Mucosa of rectum (tissue), 2 donors: ENCODE measurements around the gene LANCL3.

Source experiments
- H3K27ac ChIP-seq, 2 donors: one replicate each; pipeline ENCODE4 v1.7.0; 2013; ENCODE audit warnings: inconsistent platforms in 2 of 2, low read depth in 2 of 2, low read length in 2 of 2
- H3K27me3 ChIP-seq, 2 donors: one replicate each; pipeline ENCODE4 v1.7.0; 2013; ENCODE audit warnings: low read length in 2 of 2; ENCODE audit not compliant: control insufficient read depth in 2 of 2, insufficient read depth in 2 of 2
- H3K36me3 ChIP-seq, 2 donors: one replicate each; pipeline ENCODE4 v1.7.0; 2013; ENCODE audit warnings: low read length in 2 of 2; ENCODE audit not compliant: control insufficient read depth in 2 of 2, insufficient read depth in 2 of 2
- H3K4me1 ChIP-seq, 2 donors: one replicate each; pipeline ENCODE4 v1.7.0; 2013; ENCODE audit warnings: low read length in 2 of 2, mild to moderate bottlenecking in 1 of 2; ENCODE audit not compliant: control insufficient read depth in 2 of 2, insufficient read depth in 2 of 2
- H3K4me3 ChIP-seq, 2 donors: one replicate each; pipeline ENCODE4 v1.7.0; 2013; ENCODE audit warnings: low read length in 2 of 2
- H3K9ac ChIP-seq, 2 donors: one replicate each; pipeline ENCODE4 v1.7.0; 2013; ENCODE audit warnings: low read length in 2 of 2, low read depth in 1 of 2, mild to moderate bottlenecking in 1 of 2
- H3K9me3 ChIP-seq, 2 donors: one replicate each; pipeline ENCODE4 v1.7.0; 2013; ENCODE audit warnings: low read length in 2 of 2; ENCODE audit not compliant: control insufficient read depth in 2 of 2
- donor health status: healthy.
- donor health status: Normal muscosa, but diverticular disease.

LANCL3 gene

GRCh38 chrX:37651921-37652452 is 80.5 kb downstream of the LANCL3 start:
- H3K9me3 ChIP-seq, result no peaks in the 10 kb centered on the region
- H3K4me3 ChIP-seq, result no peak overlapping the region
- H3K27me3 ChIP-seq, result no peaks in the 10 kb centered on the region
- H3K36me3 ChIP-seq, result no peaks in the 10 kb centered on the region
- H3K4me1 ChIP-seq, result no peaks in the 10 kb centered on the region
- H3K9ac ChIP-seq, result no peak overlapping the region
- H3K27ac ChIP-seq, result no peak overlapping the region

GRCh38 chrX:37652589-37653231 is 81.2 kb downstream of the LANCL3 start:
- no peaks in the 10 kb centered on the region for H3K9me3 ChIP-seq
- H3K4me3 ChIP-seq, result no peak overlapping the region
- H3K9ac ChIP-seq, result no peak overlapping the region
- H3K36me3 ChIP-seq, result no peaks in the 10 kb centered on the region
- no peaks in the 10 kb centered on the region for H3K4me1 ChIP-seq
- H3K27ac ChIP-seq, result no peak overlapping the region
- no peaks in the 10 kb centered on the region for H3K27me3 ChIP-seq

GRCh38 chrX:37653397-37654085 is 82.1 kb downstream of the LANCL3 start:
- Histone ChIP-seq H3K9me3 (no peaks in the 10 kb centered on the region), H3K9ac (no peak overlapping the region), H3K36me3 (no peaks in the 10 kb centered on the region), H3K27me3 (no peaks in the 10 kb centered on the region), H3K27ac (no peak overlapping the region), H3K4me3 (no peak overlapping the region), H3K4me1 (no peaks in the 10 kb centered on the region)

GRCh38 chrX:37658343-37659030 is 87.0 kb downstream of the LANCL3 start:
- no peaks in the 10 kb centered on the region for H3K27me3 ChIP-seq
- no peaks in the 10 kb centered on the region for H3K36me3 ChIP-seq
- no peaks in the 10 kb centered on the region for H3K9me3 ChIP-seq
- no peak overlapping the region for H3K9ac ChIP-seq
- H3K4me3 ChIP-seq, result no peak overlapping the region
- H3K4me1 ChIP-seq, result no peaks in the 10 kb centered on the region
- no peak overlapping the region for H3K27ac ChIP-seq

GRCh38 chrX:37659047-37659446 is 87.6 kb downstream of the LANCL3 start:
- H3K9ac ChIP-seq, result no peak overlapping the region
- H3K4me3 ChIP-seq, result no peak overlapping the region
- H3K36me3 ChIP-seq, result no peaks in the 10 kb centered on the region
- no peak overlapping the region for H3K27ac ChIP-seq
- H3K4me1 ChIP-seq, result no peaks in the 10 kb centered on the region
- no peaks in the 10 kb centered on the region for H3K27me3 ChIP-seq
- H3K9me3 ChIP-seq, result no peaks in the 10 kb centered on the region

GRCh38 chrX:37662181-37662580 is 90.7 kb downstream of the LANCL3 start:
- Histone ChIP-seq H3K9ac (no peak overlapping the region), H3K36me3 (no peaks in the 10 kb centered on the region), H3K27me3 (no peaks in the 10 kb centered on the region), H3K27ac (no peak overlapping the region), H3K9me3 (no peaks in the 10 kb centered on the region), H3K4me1 (no peaks in the 10 kb centered on the region), H3K4me3 (no peak overlapping the region)

GRCh38 chrX:37666516-37666915 is 95.1 kb downstream of the LANCL3 start:
- no peaks in the 10 kb centered on the region for H3K4me1 ChIP-seq
- no peak overlapping the region for H3K9ac ChIP-seq
- no peaks in the 10 kb centered on the region for H3K27me3 ChIP-seq

GRCh38 chrX:37667141-37667540 is 95.7 kb downstream of the LANCL3 start:
- no peaks in the 10 kb centered on the region for H3K9me3 ChIP-seq
- no peak overlapping the region for H3K27ac ChIP-seq
- no peaks in the 10 kb centered on the region for H3K4me1 ChIP-seq
- H3K4me3 ChIP-seq, result no peak overlapping the region
- H3K27me3 ChIP-seq, result no peaks in the 10 kb centered on the region
- H3K36me3 ChIP-seq, result no peaks in the 10 kb centered on the region
- no peak overlapping the region for H3K9ac ChIP-seq

More at GRCh38 chrX:37666516-37666915, 95.1 kb downstream of the LANCL3 start:
- H3K27ac ChIP-seq, result no peak overlapping the region
- H3K9me3 ChIP-seq, result no peaks in the 10 kb centered on the region
- H3K4me3 ChIP-seq, result no peak overlapping the region
- H3K36me3 ChIP-seq, result no peaks in the 10 kb centered on the region

GRCh38 chrX:37672563-37672962 is 101.1 kb downstream of the LANCL3 start:
- Histone ChIP-seq H3K27me3 (no peaks in the 10 kb centered on the region), H3K27ac (no peak overlapping the region), H3K9me3 (no peaks in the 10 kb centered on the region), H3K4me1 (no peaks in the 10 kb centered on the region), H3K36me3 (no peaks in the 10 kb centered on the region), H3K4me3 (no peak overlapping the region), H3K9ac (no peak overlapping the region)

GRCh38 chrX:37676811-37677210 is 105.3 kb downstream of the LANCL3 start:
- no peak overlapping the region for H3K27ac ChIP-seq
- no peak overlapping the region for H3K9ac ChIP-seq

More at GRCh38 chrX:37676811-37677210, 105.3 kb downstream of the LANCL3 start:
- Histone ChIP-seq H3K4me1 (peaks cover 0 to 2% of the 10 kb centered on the region in 2 donors), H3K4me3 (no peak overlapping the region), H3K36me3 (no peaks in the 10 kb centered on the region), H3K9me3 (no peaks in the 10 kb centered on the region), H3K27me3 (no peaks in the 10 kb centered on the region)
